HEK293T (cell line): ENCODE data around the gene CYP3A5.
"Not testable (repeated sequence)": the region's sequence is repeated elsewhere in the genome, so short reads cannot be mapped to it uniquely, and the experiment has no call there.

ENCODE experiments used
- CTCF ChIA-PET: fragments of 350-600 bp; formaldehyde crosslinking; extraction: SDS; loops from one replicate; lab custom pipeline; 2021; ENCODE audit warnings: antibody characterized with exemption, inconsistent platforms; lab: Yijun Ruan, JAX
- POLR2A ChIA-PET: fragments of 350-600 bp; formaldehyde crosslinking; extraction: SDS; loops from one replicate; lab custom pipeline; 2020; ENCODE audit warnings: antibody characterized with exemption, inconsistent platforms; lab: Yijun Ruan, JAX
- DNase-seq: peaks from one replicate; pipeline ENCODE4 v3.0.0; 2012; ENCODE audit warnings: mixed read lengths; ENCODE audit errors: extremely low spot score
- ARNT ChIP-seq: fragments of 450-650 bp; IDR thresholded peaks from 2 replicates; pipeline ENCODE4 v1.6.1; 2017; ENCODE audit warnings: mild to moderate bottlenecking
- BHLHE40 ChIP-seq: fragments of 450-650 bp; IDR thresholded peaks from 2 replicates; pipeline ENCODE4 v1.6.1; 2016; ENCODE audit warnings: mild to moderate bottlenecking, moderate library complexity, borderline replicate concordance
- CTBP1 ChIP-seq: fragments of 450-650 bp; IDR thresholded peaks from 2 replicates; pipeline ENCODE4 v1.6.1; 2016; ENCODE audit warnings: borderline replicate concordance
- ELF4 ChIP-seq: fragments of 450-650 bp; IDR thresholded peaks from 2 replicates; pipeline ENCODE4 v1.6.1; 2017; ENCODE audit warnings: antibody characterized with exemption
- FOXA1 ChIP-seq: fragments of 450-650 bp; IDR thresholded peaks from 2 replicates; pipeline ENCODE4 v1.6.1; 2016; ENCODE audit warnings: mild to moderate bottlenecking
- FOXK2 ChIP-seq: fragments of 450-650 bp; IDR thresholded peaks from 2 replicates; pipeline ENCODE4 v1.6.1; 2016; ENCODE audit warnings: mild to moderate bottlenecking
- FOXM1 ChIP-seq: fragments of 450-650 bp; IDR thresholded peaks from 2 replicates; pipeline ENCODE4 v1.6.1; 2017; ENCODE audit warnings: mild to moderate bottlenecking, borderline replicate concordance
- HDGF ChIP-seq: fragments of 450-650 bp; IDR thresholded peaks from 2 replicates; pipeline ENCODE4 v1.6.1; 2017; ENCODE audit warnings: antibody characterized with exemption, borderline replicate concordance
- L3MBTL2 ChIP-seq: fragments of 450-650 bp; conservative IDR thresholded peaks from 2 replicates; pipeline ENCODE4 v1.6.1; 2016; ENCODE audit warnings: mild to moderate bottlenecking
- LEF1 ChIP-seq: fragments of 450-650 bp; IDR thresholded peaks from 2 replicates; pipeline ENCODE4 v1.6.1; 2017; ENCODE audit warnings: mild to moderate bottlenecking, borderline replicate concordance
- NFRKB ChIP-seq: fragments of 450-650 bp; IDR thresholded peaks from 2 replicates; pipeline ENCODE4 v1.6.1; 2016; ENCODE audit warnings: mild to moderate bottlenecking, moderate library complexity
- SP1 ChIP-seq: fragments of 450-650 bp; IDR thresholded peaks from 2 replicates; pipeline ENCODE4 v1.6.1; 2017
- SUZ12 ChIP-seq: fragments of 450-650 bp; IDR thresholded peaks from 2 replicates; pipeline ENCODE4 v1.6.1; 2016; ENCODE audit warnings: mild to moderate bottlenecking
- TARDBP ChIP-seq: fragments of 450-650 bp; IDR thresholded peaks from 2 replicates; pipeline ENCODE4 v1.6.1; 2016
- ZNF384 ChIP-seq: fragments of 450-650 bp; IDR thresholded peaks from 2 replicates; pipeline ENCODE4 v1.6.1; 2016
- TF ChIP-seq, protein P1 (sequence below): fragments of 450-650 bp; IDR thresholded peaks from 2 replicates; pipeline ENCODE4 v1.6.1; 2016

Gene CYP3A5

DNA sequence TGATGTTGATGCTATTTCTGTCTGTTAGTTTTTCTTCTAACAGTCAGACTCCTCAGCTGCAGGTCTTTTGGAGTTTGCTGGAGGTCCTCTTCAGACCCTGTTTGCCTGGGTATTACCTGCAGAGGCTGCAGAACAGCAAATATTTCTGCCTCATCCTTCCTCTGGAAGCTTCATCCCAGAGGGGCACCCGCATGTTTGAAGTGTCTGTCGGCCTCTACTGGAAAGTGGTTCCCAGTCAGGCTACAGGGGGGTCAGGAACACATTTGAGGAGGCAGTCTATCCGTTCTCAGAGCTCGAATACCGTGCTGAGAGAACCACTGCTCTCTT is 13.3 kb upstream of the CYP3A5 start:
- CTCF ChIA-PET = no interaction called here
- no peak for DNase-seq
- POLR2A ChIA-PET = interaction anchor here (1.0 kb wide), 1 partner anchor 77 kb away, joined by 4 read pairs; the partner anchor contains the start of gene ZSCAN25
- no peak for TF ChIP-seq CTBP1
- TF ChIP-seq, protein P1, sequence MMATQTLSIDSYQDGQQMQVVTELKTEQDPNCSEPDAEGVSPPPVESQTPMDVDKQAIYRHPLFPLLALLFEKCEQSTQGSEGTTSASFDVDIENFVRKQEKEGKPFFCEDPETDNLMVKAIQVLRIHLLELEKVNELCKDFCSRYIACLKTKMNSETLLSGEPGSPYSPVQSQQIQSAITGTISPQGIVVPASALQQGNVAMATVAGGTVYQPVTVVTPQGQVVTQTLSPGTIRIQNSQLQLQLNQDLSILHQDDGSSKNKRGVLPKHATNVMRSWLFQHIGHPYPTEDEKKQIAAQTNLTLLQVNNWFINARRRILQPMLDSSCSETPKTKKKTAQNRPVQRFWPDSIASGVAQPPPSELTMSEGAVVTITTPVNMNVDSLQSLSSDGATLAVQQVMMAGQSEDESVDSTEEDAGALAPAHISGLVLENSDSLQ = no peak
- TF ChIP-seq FOXK2 = no peak
- TF ChIP-seq L3MBTL2 = no peak
- no peak for TF ChIP-seq BHLHE40
- no peak for TF ChIP-seq NFRKB
- no peak for TF ChIP-seq ARNT
- TF ChIP-seq SP1 = no peak
- no peak for TF ChIP-seq LEF1
- no peak for TF ChIP-seq HDGF
- no peak for TF ChIP-seq TARDBP
- TF ChIP-seq FOXA1 = no peak
- TF ChIP-seq SUZ12 = no peak
- TF ChIP-seq ZNF384 = no peak
- TF ChIP-seq FOXM1 = no peak

GRCh38 chr7:99692563-99692962 is 12.8 kb upstream of the CYP3A5 start:
- DNase-seq, POLR2A ChIA-PET, CTCF ChIA-PET: not testable (repeated sequence)

DNA sequence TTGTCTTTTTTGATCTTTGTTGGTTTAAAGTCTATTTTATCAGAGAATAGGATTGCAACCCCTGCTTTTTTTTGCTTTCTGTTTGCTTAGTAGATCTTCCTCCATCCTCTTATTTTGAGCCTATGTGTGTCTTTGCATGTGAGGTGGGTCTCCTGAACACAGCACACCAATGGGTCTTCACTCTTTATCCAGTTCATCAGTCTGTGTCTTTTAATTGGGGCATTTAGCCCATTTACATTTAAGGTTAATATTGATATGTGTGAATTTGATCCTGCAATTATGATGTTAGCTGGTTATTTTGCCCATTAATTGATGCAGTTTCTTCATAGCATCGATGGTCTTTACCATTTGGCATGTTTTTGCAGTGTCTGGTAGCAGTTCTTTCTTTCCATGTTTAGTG is 11.9 kb upstream of the CYP3A5 start:
- DNase-seq, CTCF ChIA-PET, POLR2A ChIA-PET: not testable (repeated sequence)

DNA sequence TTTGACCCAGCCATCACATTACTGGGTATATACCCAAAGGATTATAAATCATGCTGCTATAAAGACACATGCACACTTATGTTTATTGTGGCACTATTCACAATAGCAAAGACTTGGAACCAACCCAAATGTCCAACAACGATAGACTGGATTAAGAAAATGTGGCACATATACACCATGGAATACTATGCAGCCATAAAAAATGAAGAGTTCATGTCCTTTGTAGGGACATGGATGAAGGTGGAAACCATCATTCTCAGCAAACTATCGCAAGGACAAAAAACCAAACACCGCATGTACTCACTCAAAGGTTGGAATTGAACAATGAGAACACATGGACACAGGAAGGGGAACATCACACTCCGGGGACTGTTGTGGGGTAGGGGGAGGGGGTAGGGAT is 11.1 kb upstream of the CYP3A5 start:
- POLR2A ChIA-PET, DNase-seq, CTCF ChIA-PET: not testable (repeated sequence)

GRCh38 chr7:99685871-99686608 is 6.2 kb upstream of the CYP3A5 start:
- CTCF ChIA-PET, POLR2A ChIA-PET, DNase-seq: not testable (repeated sequence)

- ChIA-PET POLR2A (no interaction called here), CTCF (no interaction called here)
- TF ChIP-seq ZNF384 = no peak
- TF ChIP-seq HDGF = no peak
- no peak for TF ChIP-seq L3MBTL2
- DNase-seq = no peak
Measured at GRCh38 chr7:99685129-99685758, 5.4 kb upstream of the CYP3A5 start.

DNA sequence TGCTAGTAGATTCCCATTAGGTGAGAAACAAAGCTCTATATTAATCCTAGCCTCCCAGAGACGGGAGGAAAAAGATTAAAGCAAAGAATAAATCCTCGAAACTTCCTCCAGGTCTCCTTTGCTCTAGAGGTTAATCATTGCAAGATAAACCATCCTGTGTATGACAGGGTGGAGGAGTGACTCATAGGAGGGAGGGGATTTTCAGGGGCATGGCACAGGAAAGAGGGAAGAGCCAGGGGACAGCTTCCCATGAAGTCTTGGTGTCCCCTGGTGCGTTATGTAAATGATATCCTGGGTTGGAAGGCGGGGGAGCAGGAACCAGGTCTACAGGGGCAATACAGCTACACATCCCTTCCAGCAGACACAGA is 780 bp downstream of the CYP3A5 start:
- ChIA-PET CTCF (no interaction called here), POLR2A (no interaction called here)
- no peak for DNase-seq
- TF ChIP-seq SUZ12 = no peak
- TF ChIP-seq L3MBTL2 = no peak
- TF ChIP-seq TARDBP = no peak
- TF ChIP-seq LEF1 = no peak
- TF ChIP-seq CTBP1 = no peak
- no peak for TF ChIP-seq ARNT
- TF ChIP-seq NFRKB = no peak
- TF ChIP-seq SP1 = no peak
- TF ChIP-seq, protein P1 = no peak
- no peak for TF ChIP-seq ELF4
- no peak for TF ChIP-seq FOXA1
- no peak for TF ChIP-seq ZNF384
- no peak for TF ChIP-seq FOXM1
- TF ChIP-seq FOXK2 = no peak
- TF ChIP-seq BHLHE40 = no peak
- TF ChIP-seq HDGF = no peak

GRCh38 chr7:99677648-99678045 is 2.1 kb downstream of the CYP3A5 start:
- ChIA-PET POLR2A (no interaction called here), CTCF (no interaction called here)
- TF ChIP-seq TARDBP (no peak), HDGF (no peak), FOXK2 (no peak), NFRKB (no peak), SUZ12 (no peak), BHLHE40 (no peak), SP1 (no peak), FOXM1 (no peak), ARNT (no peak), ZNF384 (no peak)
- TF ChIP-seq, protein P1 = no peak
- DNase-seq = no peak
